Mononuclear cell (primary cell): ENCODE measurements around the gene TULP3. TPM values are rescaled to one million over a fixed set of nuclear protein-coding genes. Genes with fewer than 3 reads are reported as not detected.

Experiments used
- H3K27me3 ChIP-seq: 2 replicates; pipeline ENCODE4 v1.6.0; 2011; ENCODE audit warnings: low read length, control low read depth; ENCODE audit not compliant: insufficient read depth
- H3K4me1 ChIP-seq: 2 replicates; pipeline ENCODE4 v1.5.1; 2011; ENCODE audit warnings: mild to moderate bottlenecking, low read length, control low read depth; ENCODE audit not compliant: insufficient read depth
- H3K4me3 ChIP-seq: 2 replicates; pipeline ENCODE4 v1.5.1; 2011; ENCODE audit warnings: mild to moderate bottlenecking, low read length, moderate library complexity
- H3K9me3 ChIP-seq: 2 replicates; pipeline ENCODE4 v1.5.1; 2011; ENCODE audit warnings: low read depth, mild to moderate bottlenecking, control low read depth, low read length
- total RNA-seq: library from RNA; depleted of rRNA; stranded (reverse); fragments of >200 nt; gene quantifications from one replicate; pipeline ENCODE4 v1.2.3, GENCODE V29; 2012

The TULP3 gene
- total RNA-seq, 1 donor = 4.4 TPM

GRCh38 chr12:2895051-2895451 lies 4.4 kb downstream of the TULP3 start:
- H3K4me1 ChIP-seq = peaks cover 13% of the 10 kb centered on the region
- no peaks in the 10 kb centered on the region for H3K27me3 ChIP-seq
- H3K4me3 ChIP-seq = no peak overlapping the region
- H3K9me3 ChIP-seq = no peaks in the 10 kb centered on the region

DNA sequence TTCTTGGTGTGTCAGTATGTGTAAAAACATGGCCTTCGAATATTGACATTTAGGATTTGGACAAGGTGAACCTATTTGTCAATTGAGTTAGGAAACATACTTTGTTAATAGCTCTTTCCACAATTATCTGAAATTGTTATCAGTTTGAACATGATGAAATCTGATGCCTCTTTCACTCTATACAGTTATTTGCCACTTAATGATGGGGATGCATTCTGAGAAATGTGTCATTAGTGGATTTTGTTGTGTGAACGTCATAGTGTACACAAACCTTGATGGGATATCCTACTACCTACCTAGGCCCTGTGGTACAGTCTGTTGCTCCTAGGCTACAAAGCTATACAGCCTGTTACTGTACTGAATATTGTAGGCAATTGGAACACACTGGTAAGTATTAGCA lies 4.8 kb downstream of the TULP3 start:
- H3K4me3 ChIP-seq = no peak overlapping the region
- H3K27me3 ChIP-seq = no peaks in the 10 kb centered on the region
- peaks cover 9% of the 10 kb centered on the region for H3K4me1 ChIP-seq
- no peaks in the 10 kb centered on the region for H3K9me3 ChIP-seq

DNA sequence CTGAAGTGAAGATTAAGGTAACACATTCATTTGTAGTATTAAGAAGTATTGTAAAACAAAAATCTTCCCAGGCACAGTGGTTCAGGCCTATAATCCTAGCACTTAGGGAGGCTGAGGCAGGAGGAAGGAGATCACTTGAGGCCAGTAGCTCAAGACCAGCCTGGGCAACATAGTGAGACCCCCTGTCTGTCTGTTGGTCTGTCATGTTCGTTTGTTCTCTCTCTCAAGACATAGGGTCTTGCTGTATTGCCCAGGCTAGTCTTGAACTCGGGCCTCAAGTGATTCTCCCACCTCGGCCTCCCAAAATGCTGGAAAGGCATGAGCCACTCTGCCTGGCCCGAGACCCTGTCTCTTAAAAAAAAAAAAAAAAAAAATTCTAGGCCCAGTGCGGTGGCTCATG lies 6.7 kb downstream of the TULP3 start:
- Histone ChIP-seq H3K27me3 (no peaks in the 10 kb centered on the region), H3K4me1 (no peaks in the 10 kb centered on the region), H3K9me3 (no peaks in the 10 kb centered on the region)

DNA sequence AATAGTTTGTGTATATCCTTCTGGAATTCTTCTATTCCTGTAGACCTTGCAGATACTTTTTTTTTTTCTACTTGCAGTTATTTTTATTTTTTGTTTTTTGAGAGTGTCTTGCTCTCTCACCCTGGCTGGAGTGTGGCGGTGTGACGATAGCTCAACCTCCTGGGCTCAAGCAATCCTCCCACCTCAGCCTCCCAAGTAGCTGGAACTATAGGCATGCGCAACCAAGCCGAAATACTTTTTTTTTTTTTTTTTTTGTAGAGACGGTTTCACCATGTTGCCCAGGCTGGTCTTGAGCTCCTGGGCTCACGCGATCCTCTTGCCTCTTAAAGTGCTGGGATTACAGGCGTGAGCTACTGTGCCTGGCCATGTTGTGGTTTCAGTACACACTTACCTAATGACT lies 10.0 kb downstream of the TULP3 start:
- Histone ChIP-seq H3K4me3 (no peak overlapping the region), H3K27me3 (no peaks in the 10 kb centered on the region), H3K4me1 (no peaks in the 10 kb centered on the region), H3K9me3 (no peaks in the 10 kb centered on the region)

More for the DNA sequence above, 6.7 kb downstream of the TULP3 start:
- H3K4me3 ChIP-seq = no peak overlapping the region

- no peak overlapping the region for H3K4me3 ChIP-seq
Measured at GRCh38 chr12:2902272-2902880, 11.7 kb downstream of the TULP3 start.

GRCh38 chr12:2904260-2904659 lies 13.6 kb downstream of the TULP3 start:
- Histone ChIP-seq H3K4me3 (no peak overlapping the region), H3K9me3 (no peaks in the 10 kb centered on the region), H3K27me3 (no peaks in the 10 kb centered on the region), H3K4me1 (no peaks in the 10 kb centered on the region)

More at GRCh38 chr12:2902272-2902880, 11.7 kb downstream of the TULP3 start:
- H3K9me3 ChIP-seq = no peaks in the 10 kb centered on the region
- H3K4me1 ChIP-seq = no peaks in the 10 kb centered on the region
- H3K27me3 ChIP-seq = no peaks in the 10 kb centered on the region

- Histone ChIP-seq H3K27me3 (no peaks in the 10 kb centered on the region), H3K9me3 (no peaks in the 10 kb centered on the region), H3K4me1 (no peaks in the 10 kb centered on the region), H3K4me3 (no peak overlapping the region)
Measured at GRCh38 chr12:2912216-2912575, 21.5 kb downstream of the TULP3 start.

- H3K4me3 ChIP-seq = no peak overlapping the region
- no peaks in the 10 kb centered on the region for H3K4me1 ChIP-seq
- H3K27me3 ChIP-seq = no peaks in the 10 kb centered on the region
- H3K9me3 ChIP-seq = no peaks in the 10 kb centered on the region
Measured at GRCh38 chr12:2919249-2919648, 28.6 kb downstream of the TULP3 start.

GRCh38 chr12:2922329-2922728 lies 31.6 kb downstream of the TULP3 start:
- no peaks in the 10 kb centered on the region for H3K9me3 ChIP-seq
- H3K27me3 ChIP-seq = no peaks in the 10 kb centered on the region
- no peak overlapping the region for H3K4me3 ChIP-seq
- H3K4me1 ChIP-seq = no peaks in the 10 kb centered on the region

DNA sequence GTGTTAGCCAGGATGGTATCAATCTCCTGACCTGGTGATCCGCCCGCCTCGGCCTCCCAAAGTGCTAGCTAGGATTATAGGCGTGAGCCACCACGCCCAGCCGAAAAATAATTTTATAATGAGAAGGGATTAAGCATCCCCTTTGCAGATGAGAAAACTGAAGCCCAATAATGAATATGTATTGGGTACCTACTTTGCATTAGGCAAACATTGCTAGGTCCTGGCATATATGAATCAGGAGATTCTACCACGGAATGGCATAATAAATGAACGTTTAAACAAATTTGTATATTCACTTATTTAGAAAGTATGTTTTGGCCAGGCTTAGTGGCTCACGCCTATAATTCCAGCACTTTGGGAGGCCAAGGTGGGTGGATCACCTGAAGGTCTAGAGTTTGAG lies 32.4 kb downstream of the TULP3 start:
- no peaks in the 10 kb centered on the region for H3K4me1 ChIP-seq
- no peaks in the 10 kb centered on the region for H3K27me3 ChIP-seq
- no peak overlapping the region for H3K4me3 ChIP-seq
- no peaks in the 10 kb centered on the region for H3K9me3 ChIP-seq

GRCh38 chr12:2924019-2924418 lies 33.3 kb downstream of the TULP3 start:
- H3K9me3 ChIP-seq = no peaks in the 10 kb centered on the region
- H3K4me1 ChIP-seq = no peaks in the 10 kb centered on the region
- H3K4me3 ChIP-seq = no peak overlapping the region
- H3K27me3 ChIP-seq = no peaks in the 10 kb centered on the region

GRCh38 chr12:2925322-2925995 lies 34.8 kb downstream of the TULP3 start:
- H3K9me3 ChIP-seq = no peaks in the 10 kb centered on the region
- no peaks in the 10 kb centered on the region for H3K27me3 ChIP-seq
- no peaks in the 10 kb centered on the region for H3K4me1 ChIP-seq
- no peak overlapping the region for H3K4me3 ChIP-seq

DNA sequence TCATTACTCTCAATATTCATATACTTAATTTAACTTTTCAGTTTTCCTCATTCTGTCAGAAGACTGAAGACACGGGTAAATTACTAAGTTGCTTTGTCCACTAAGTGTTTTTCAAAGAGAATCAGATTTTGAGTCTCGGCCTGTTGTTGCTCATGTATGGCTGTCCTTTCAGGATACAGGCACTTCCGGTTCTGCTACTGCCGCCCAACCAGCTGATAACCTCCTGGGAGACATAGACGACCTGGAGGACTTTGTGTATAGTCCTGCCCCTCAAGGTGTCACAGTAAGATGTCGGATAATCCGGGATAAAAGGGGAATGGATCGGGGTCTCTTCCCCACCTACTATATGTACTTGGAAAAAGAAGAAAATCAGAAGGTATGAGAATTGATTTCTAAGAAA lies 40.2 kb downstream of the TULP3 start:
- Histone ChIP-seq H3K4me1 (no peaks in the 10 kb centered on the region), H3K27me3 (no peaks in the 10 kb centered on the region), H3K4me3 (no peak overlapping the region), H3K9me3 (no peaks in the 10 kb centered on the region)

DNA sequence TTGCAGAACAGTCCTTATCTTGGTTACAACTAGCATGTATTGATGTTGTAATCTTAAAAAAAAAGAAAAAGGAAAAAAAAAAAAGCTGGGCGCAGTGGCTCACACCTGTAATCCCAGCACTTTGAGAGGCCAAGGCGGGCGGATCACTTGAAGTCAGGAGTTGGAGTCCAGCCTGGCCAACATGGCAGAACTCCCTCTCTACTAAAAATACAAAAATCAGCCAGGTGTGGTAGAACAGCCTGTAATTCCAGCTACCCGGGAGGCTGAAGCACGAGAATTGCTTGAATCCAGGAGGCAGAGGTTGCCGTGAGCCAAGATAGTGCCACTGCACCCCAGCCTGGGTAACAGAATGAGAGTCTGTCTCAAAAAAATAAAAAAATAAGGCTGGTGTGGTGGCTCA lies 42.9 kb downstream of the TULP3 start:
- no peak overlapping the region for H3K4me3 ChIP-seq
- no peaks in the 10 kb centered on the region for H3K4me1 ChIP-seq
- no peaks in the 10 kb centered on the region for H3K27me3 ChIP-seq
- H3K9me3 ChIP-seq = no peaks in the 10 kb centered on the region

DNA sequence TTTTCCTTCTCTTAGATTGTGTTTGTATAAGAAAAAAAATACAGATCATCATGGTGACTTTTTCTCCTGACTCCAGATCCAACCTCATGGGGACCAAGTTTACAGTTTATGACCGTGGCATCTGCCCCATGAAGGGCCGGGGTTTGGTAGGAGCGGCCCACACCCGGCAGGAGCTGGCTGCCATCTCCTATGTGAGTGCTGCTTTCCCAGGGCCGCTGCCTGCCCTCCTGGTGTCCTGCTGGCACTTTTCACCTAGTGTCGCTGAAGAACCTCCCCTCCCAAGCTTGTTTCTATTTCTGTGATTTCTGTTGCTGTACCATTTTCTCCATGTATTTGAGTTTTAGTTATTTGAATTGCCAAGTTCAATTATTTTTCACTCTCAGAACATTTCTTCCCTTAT lies 43.7 kb downstream of the TULP3 start:
- Histone ChIP-seq H3K9me3 (no peaks in the 10 kb centered on the region), H3K4me3 (no peak overlapping the region), H3K27me3 (no peaks in the 10 kb centered on the region), H3K4me1 (no peaks in the 10 kb centered on the region)

DNA sequence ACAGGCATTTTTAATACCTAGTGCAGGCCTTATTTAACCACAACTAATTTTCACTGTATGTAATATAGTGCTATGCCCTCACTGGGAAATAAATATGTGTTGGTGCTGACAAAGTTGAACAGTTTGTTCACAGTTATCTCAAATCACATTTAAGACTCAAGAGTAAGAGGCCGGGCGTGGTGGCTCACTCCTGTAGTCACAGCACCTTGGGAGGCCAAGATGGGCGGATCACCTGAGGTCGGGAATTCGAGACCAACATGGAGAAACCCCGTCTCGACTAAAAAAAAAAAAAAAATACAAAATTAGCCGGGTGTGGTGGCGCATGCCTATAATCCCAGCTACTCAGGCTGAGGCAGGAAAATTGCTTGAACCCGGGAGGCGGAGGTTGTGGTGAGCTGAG lies 45.6 kb downstream of the TULP3 start:
- no peaks in the 10 kb centered on the region for H3K27me3 ChIP-seq
- no peak overlapping the region for H3K4me3 ChIP-seq
- H3K9me3 ChIP-seq = no peaks in the 10 kb centered on the region
- H3K4me1 ChIP-seq = no peaks in the 10 kb centered on the region
